Measurements from ENCODE around the gene DCST2.
"Not testable (repeated sequence)": the region's sequence is repeated elsewhere in the genome, so short reads cannot be mapped to it uniquely, and the experiment has no call there.

Gene DCST2

GRCh38 chr1:154995301-154995983, 38.1 kb downstream of the DCST2 start:
- DNase-seq, result not testable (repeated sequence)

- DNase-seq, result no peak
Measured at GRCh38 chr1:154994591-154994990, 39.0 kb downstream of the DCST2 start.

- no peak for DNase-seq
Measured at GRCh38 chr1:154994269-154994587, 39.4 kb downstream of the DCST2 start.

GRCh38 chr1:154993572-154994268, 39.9 kb downstream of the DCST2 start, which contains the start of gene LENEP:
Gene LENEP, plus strand, starts transcription at chr1:154993586. Its CDS starts 22 bp downstream, at chr1:154993608.
- DNase-seq, result no peak

GRCh38 chr1:154992721-154993571, 40.6 kb downstream of the DCST2 start:
- DNase-seq, result peak; percentile 36

GRCh38 chr1:154990276-154990675, 43.3 kb downstream of the DCST2 start:
- DNase-seq, result no peak

- DNase-seq, result no peak
Measured at GRCh38 chr1:154989195-154989860, 44.3 kb downstream of the DCST2 start.

- no peak for DNase-seq
Measured at GRCh38 chr1:154988058-154988954, 45.3 kb downstream of the DCST2 start.

GRCh38 chr1:154987326-154987725, 46.3 kb downstream of the DCST2 start:
- no peak for DNase-seq

GRCh38 chr1:154986736-154987135, 46.8 kb downstream of the DCST2 start:
- not testable (repeated sequence) for DNase-seq

GRCh38 chr1:154983776-154984466, 49.7 kb downstream of the DCST2 start:
- DNase-seq, result no peak

- DNase-seq, result peak; percentile 99
Measured at GRCh38 chr1:154982897-154983648, 50.5 kb downstream of the DCST2 start, which contains the start of gene FLAD1. Gene FLAD1, plus strand, starts transcription at chr1:154983344. Its CDS starts 351 bp downstream, at chr1:154983695.

GRCh38 chr1:154982341-154982740, 51.2 kb downstream of the DCST2 start:
- DNase-seq, result no peak

- DNase-seq, result no peak
Measured at GRCh38 chr1:154978360-154978759, 55.2 kb downstream of the DCST2 start.

GRCh38 chr1:154977762-154978161, 55.8 kb downstream of the DCST2 start:
- DNase-seq, result not testable (repeated sequence)

- no peak for DNase-seq
Measured at GRCh38 chr1:154975409-154976059, 58.0 kb downstream of the DCST2 start.

- peak; percentile 96 for DNase-seq
Measured at GRCh38 chr1:154974808-154975408, 58.7 kb downstream of the DCST2 start.

- peak; percentile 100 for DNase-seq
Measured at GRCh38 chr1:154974102-154974807, 59.3 kb downstream of the DCST2 start, which contains the start of gene CKS1B. Gene CKS1B, plus strand, starts transcription at chr1:154974681. Its CDS starts 65 bp downstream, at chr1:154974746.
